BE2C (cell line): ENCODE measurements around the gene TEN1.
"Not testable (repeated sequence)": the region's sequence is repeated elsewhere in the genome, so short reads cannot be mapped to it uniquely, and the experiment has no call there.

Experiments used
- DNase-seq: peaks from one replicate; pipeline ENCODE4 v3.0.0-alpha.2; 2020
- H3K27me3 ChIP-seq: fragments of 250-450 bp; sonication (Bioruptor Pico); 2 replicates; pipeline ENCODE4 v1.5.1; 2020; ENCODE audit warnings: mild to moderate bottlenecking
- H3K36me3 ChIP-seq: fragments of 250-450 bp; sonication (Bioruptor Pico); 2 replicates; pipeline ENCODE4 v1.5.1; 2020; ENCODE audit warnings: mild to moderate bottlenecking
- H3K4me1 ChIP-seq: fragments of 250-450 bp; sonication (Bioruptor Pico); 2 replicates; pipeline ENCODE4 v1.5.1; 2020
- H3K4me3 ChIP-seq: 2 replicates; pipeline ENCODE4 v1.5.1; 2011; ENCODE audit warnings: low read depth, low read length
- H3K9me3 ChIP-seq: fragments of 250-450 bp; sonication (Bioruptor Pico); 2 replicates; pipeline ENCODE4 v1.5.1; 2020
- CTCF ChIP-seq: IDR thresholded peaks from 2 replicates; pipeline ENCODE4 v1.5.1; 2012; ENCODE audit warnings: mild to moderate bottlenecking, low read depth, low read length

Gene TEN1

GRCh38 chr17:75950855-75951554 is 28.0 kb upstream of the TEN1 start:
- H3K36me3 ChIP-seq = peaks cover 53% of the 10 kb centered on the region
- no peak for TF ChIP-seq CTCF
- H3K4me1 ChIP-seq = no peaks in the 10 kb centered on the region; the same call in 1 of the 2 replicates
- H3K9me3 ChIP-seq = no peaks in the 10 kb centered on the region
- H3K4me3 ChIP-seq = no peak overlapping the region
- DNase-seq = no peak
- H3K27me3 ChIP-seq = no peaks in the 10 kb centered on the region

- TF ChIP-seq CTCF = no peak
- DNase-seq = no peak
- no peaks in the 10 kb centered on the region for H3K27me3 ChIP-seq
- H3K4me1 ChIP-seq = no peaks in the 10 kb centered on the region
- no peaks in the 10 kb centered on the region for H3K9me3 ChIP-seq
- no peak overlapping the region for H3K4me3 ChIP-seq
- peaks cover 13% of the 10 kb centered on the region for H3K36me3 ChIP-seq
These were observed 19.8 kb upstream of the TEN1 start for GRCh38 chr17:75959051-75959838.

- Histone ChIP-seq H3K9me3 (no peaks in the 10 kb centered on the region), H3K27me3 (no peaks in the 10 kb centered on the region), H3K36me3 (peaks cover 13% of the 10 kb centered on the region), H3K4me3 (no peak overlapping the region), H3K4me1 (no peaks in the 10 kb centered on the region)
- no peak for DNase-seq
- TF ChIP-seq CTCF = no peak
These were observed 19.1 kb upstream of the TEN1 start for GRCh38 chr17:75959839-75960511.

GRCh38 chr17:75965468-75965867 is 13.6 kb upstream of the TEN1 start:
- Histone ChIP-seq H3K4me3 (no peak overlapping the region), H3K27me3 (no peaks in the 10 kb centered on the region), H3K9me3 (no peaks in the 10 kb centered on the region), H3K4me1 (no peaks in the 10 kb centered on the region), H3K36me3 (peaks cover 3% of the 10 kb centered on the region; the same call in 1 of the 2 replicates)
- DNase-seq = no peak
- TF ChIP-seq CTCF = no peak

GRCh38 chr17:75969044-75969443 is 10.0 kb upstream of the TEN1 start:
- not testable (repeated sequence) for H3K9me3 ChIP-seq, H3K27me3 ChIP-seq, H3K4me3 ChIP-seq, H3K4me1 ChIP-seq, H3K36me3 ChIP-seq, DNase-seq

DNA sequence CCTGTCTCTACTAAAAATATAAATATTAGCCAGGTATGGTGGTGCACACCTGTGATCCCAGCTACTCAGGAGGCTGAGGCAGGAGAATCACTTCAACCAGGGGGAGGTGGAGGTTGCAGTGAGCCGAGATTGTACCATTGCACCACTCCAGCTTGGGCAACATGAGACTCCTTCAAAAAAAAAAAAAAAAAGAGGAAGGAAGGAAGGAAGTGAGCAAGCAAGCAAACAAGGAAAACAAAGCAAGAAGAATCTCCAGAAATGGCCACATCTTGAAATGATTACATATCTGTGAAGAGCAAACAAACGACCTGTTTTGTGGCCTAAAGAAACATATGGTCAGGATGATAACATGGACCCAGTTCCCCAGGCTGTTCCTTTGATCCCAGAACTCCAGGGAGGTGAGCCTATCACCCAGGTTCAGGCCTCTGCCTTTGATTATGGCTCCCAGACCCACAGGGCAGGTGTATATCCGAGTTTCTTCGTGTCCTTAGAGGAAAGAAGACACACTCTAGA is 9.0 kb upstream of the TEN1 start:
- Histone ChIP-seq H3K4me1 (no peaks in the 10 kb centered on the region), H3K4me3 (no peak overlapping the region), H3K9me3 (no peaks in the 10 kb centered on the region), H3K36me3 (peaks cover 10% of the 10 kb centered on the region; the same call in 1 of the 2 replicates), H3K27me3 (no peaks in the 10 kb centered on the region)
- no peak for DNase-seq
- TF ChIP-seq CTCF = no peak
